T-helper 9 cell (primary cell): Measurements from ENCODE around the gene VPS37D.
"Not testable (repeated sequence)": the region's sequence is repeated elsewhere in the genome, so short reads cannot be mapped to it uniquely, and the experiment has no call there.

Experiments used
- DNase-seq: peaks from one replicate; pipeline ENCODE4 v3.0.0-alpha.2; 2020
- total RNA-seq, 2 donors: gene quantifications; one replicate each; lab custom pipeline; 2026; lab: John Stamatoyannopoulos, UW

Gene VPS37D
- 0 to 0.07 reads per million in 2 donors for total RNA-seq

GRCh38 chr7:73667344-73668102 is at the start of gene VPS37D:
TSS of gene VPS37D (plus strand) at chr7:73667831. CDS start at chr7:73667959, 128 bp downstream.
- DNase-seq = peak; percentile 97

GRCh38 chr7:73618538-73618937 is 49.1 kb upstream of the VPS37D start:
- DNase-seq = no peak

- not testable (repeated sequence) for DNase-seq
Measured at GRCh38 chr7:73619394-73619793, 48.2 kb upstream of the VPS37D start.

- DNase-seq = no peak
Measured at GRCh38 chr7:73621168-73622063, 46.2 kb upstream of the VPS37D start.

- no peak for DNase-seq
Measured at GRCh38 chr7:73622527-73622908, 45.1 kb upstream of the VPS37D start.

GRCh38 chr7:73622909-73623797 is 44.5 kb upstream of the VPS37D start:
- DNase-seq = no peak

GRCh38 chr7:73623798-73624668 is 43.6 kb upstream of the VPS37D start, which contains the start of gene MLXIPL:
TSS of gene MLXIPL (minus strand) at chr7:73624522. CDS start at chr7:73624492, 30 bp downstream.
- DNase-seq = peak; percentile 54

GRCh38 chr7:73624669-73625001 is 43.0 kb upstream of the VPS37D start:
- no peak for DNase-seq

GRCh38 chr7:73625276-73625675 is 42.4 kb upstream of the VPS37D start:
- no peak for DNase-seq

- no peak for DNase-seq
Measured at GRCh38 chr7:73626814-73627213, 40.8 kb upstream of the VPS37D start.

- no peak for DNase-seq
Measured at GRCh38 chr7:73628504-73628903, 39.1 kb upstream of the VPS37D start.

GRCh38 chr7:73631558-73631957 is 36.1 kb upstream of the VPS37D start:
- DNase-seq = no peak

GRCh38 chr7:73633323-73633722 is 34.3 kb upstream of the VPS37D start:
- DNase-seq = no peak

- DNase-seq = no peak
Measured at GRCh38 chr7:73633844-73634243, 33.8 kb upstream of the VPS37D start.

- no peak for DNase-seq
Measured at GRCh38 chr7:73635428-73636200, 32.0 kb upstream of the VPS37D start.

- DNase-seq = no peak
Measured at GRCh38 chr7:73638911-73639310, 28.7 kb upstream of the VPS37D start.

- DNase-seq = no peak
Measured at GRCh38 chr7:73642834-73643233, 24.8 kb upstream of the VPS37D start.

GRCh38 chr7:73644688-73645286 is 22.8 kb upstream of the VPS37D start:
- no peak for DNase-seq

- no peak for DNase-seq
Measured at GRCh38 chr7:73645643-73646174, 21.9 kb upstream of the VPS37D start.
